ENCODE measurements around the gene COLEC11.

GRCh38 chr2:3601561-3602271 is 6.8 kb downstream of the COLEC11 start:
- TF ChIP-seq, protein P1, sequence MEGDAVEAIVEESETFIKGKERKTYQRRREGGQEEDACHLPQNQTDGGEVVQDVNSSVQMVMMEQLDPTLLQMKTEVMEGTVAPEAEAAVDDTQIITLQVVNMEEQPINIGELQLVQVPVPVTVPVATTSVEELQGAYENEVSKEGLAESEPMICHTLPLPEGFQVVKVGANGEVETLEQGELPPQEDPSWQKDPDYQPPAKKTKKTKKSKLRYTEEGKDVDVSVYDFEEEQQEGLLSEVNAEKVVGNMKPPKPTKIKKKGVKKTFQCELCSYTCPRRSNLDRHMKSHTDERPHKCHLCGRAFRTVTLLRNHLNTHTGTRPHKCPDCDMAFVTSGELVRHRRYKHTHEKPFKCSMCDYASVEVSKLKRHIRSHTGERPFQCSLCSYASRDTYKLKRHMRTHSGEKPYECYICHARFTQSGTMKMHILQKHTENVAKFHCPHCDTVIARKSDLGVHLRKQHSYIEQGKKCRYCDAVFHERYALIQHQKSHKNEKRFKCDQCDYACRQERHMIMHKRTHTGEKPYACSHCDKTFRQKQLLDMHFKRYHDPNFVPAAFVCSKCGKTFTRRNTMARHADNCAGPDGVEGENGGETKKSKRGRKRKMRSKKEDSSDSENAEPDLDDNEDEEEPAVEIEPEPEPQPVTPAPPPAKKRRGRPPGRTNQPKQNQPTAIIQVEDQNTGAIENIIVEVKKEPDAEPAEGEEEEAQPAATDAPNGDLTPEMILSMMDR (IDR thresholded peaks at IDR 0.05): no peak
- no peak for TF ChIP-seq POLR2A (IDR thresholded peaks at IDR 0.05; ENCODE audit: low read length)
